SK-N-SH (cell line): ENCODE measurements around the gene NIT2. TPM values are rescaled to one million over a fixed set of nuclear protein-coding genes. Genes with fewer than 3 reads are reported as not detected.

ENCODE experiments used
- CTCF ChIA-PET: fragments of 300-600, 350-600 bp; formaldehyde crosslinking; extraction: SDS; loops from one replicate; lab custom pipeline; 2021; lab: Yijun Ruan, JAX
- POLR2A ChIA-PET: fragments of 350-600 bp; sonication (Branson Sonifier 250); formaldehyde crosslinking; extraction: SDS; loops from one replicate; lab custom pipeline; 2020; ENCODE audit warnings: antibody characterized with exemption, inconsistent platforms; lab: Yijun Ruan, JAX
- DNase-seq: peaks from one replicate; pipeline ENCODE4 v3.0.0; 2012
- H2AFZ ChIP-seq: fragments of 200-600 bp; sonication (generic); 2 replicates; pipeline ENCODE4 v1.8.1; 2016; ENCODE audit warnings: antibody characterized with exemption, mild to moderate bottlenecking, low read depth
- H3F3A ChIP-seq: fragments of 200-600 bp; sonication (generic); replicated peaks from 2 replicates; pipeline ENCODE3; 2016; ENCODE audit warnings: antibody characterized with exemption, mild to moderate bottlenecking; ENCODE audit not compliant: insufficient read depth
- H3K27ac ChIP-seq, 2 experiments: fragments of 200-500 bp in 1 of 2; fragments of 200-600 bp in 1 of 2; sonication (Bioruptor generic) in 1 of 2; sonication (generic), shearing (Covaris generic) in 1 of 2; 2 replicates each; pipeline versions ENCODE4 v1.5.1 to v1.6.1; 2014 to 2016; ENCODE audit warnings: low read depth in 2 of 2, inconsistent platforms in 1 of 2, low read length in 1 of 2, mild to moderate bottlenecking in 1 of 2, mixed read lengths in 1 of 2
- H3K27me3 ChIP-seq: fragments of 200-600 bp; sonication (generic), shearing (Covaris generic); 2 replicates; pipeline ENCODE4 v1.6.1; 2016; ENCODE audit warnings: mixed run types; ENCODE audit not compliant: insufficient read depth
- H3K36me3 ChIP-seq, 2 experiments: fragments of 200-500 bp in 1 of 2; fragments of 200-600 bp in 1 of 2; sonication (Bioruptor generic) in 1 of 2; sonication (generic) in 1 of 2; replicated peaks in 1 of 2; 2 replicates each; pipeline versions ENCODE3 to v1.5.1; 2014 to 2016; ENCODE audit warnings: low read length in 1 of 2, mild to moderate bottlenecking in 1 of 2; ENCODE audit not compliant: insufficient read depth in 2 of 2, control insufficient read depth in 1 of 2
- H3K4me1 ChIP-seq, 2 experiments: fragments of 200-500 bp in 1 of 2; fragments of 200-600 bp in 1 of 2; sonication (Bioruptor generic) in 1 of 2; sonication (generic), shearing (Covaris generic) in 1 of 2; 2 replicates each; pipeline versions ENCODE4 v1.5.1 to v1.6.1; 2014 to 2016; ENCODE audit warnings: low read depth in 1 of 2, low read length in 1 of 2, mixed run types in 1 of 2; ENCODE audit not compliant: insufficient read depth in 2 of 2, control insufficient read depth in 1 of 2
- H3K4me2 ChIP-seq: fragments of 200-600 bp; sonication (generic), shearing (Covaris generic); 2 replicates; pipeline ENCODE4 v1.6.1; 2017; ENCODE audit warnings: mixed run types
- H3K4me3 ChIP-seq, 2 experiments: fragments of 200-500 bp in 1 of 2; fragments of 200-600 bp in 1 of 2; sonication (Bioruptor generic) in 1 of 2; sonication (generic), shearing (Covaris generic) in 1 of 2; 2 replicates each; pipeline versions ENCODE4 v1.5.1 to v1.8.1; 2014 to 2016; ENCODE audit warnings: low read depth in 2 of 2, inconsistent platforms in 1 of 2, low read length in 1 of 2, mild to moderate bottlenecking in 1 of 2, mixed read lengths in 1 of 2, moderate library complexity in 1 of 2
- H3K79me2 ChIP-seq: fragments of 200-600 bp; sonication (generic); 2 replicates; pipeline ENCODE4 v1.8.1; 2017; ENCODE audit warnings: mild to moderate bottlenecking; ENCODE audit not compliant: insufficient read depth
- H3K9ac ChIP-seq: fragments of 200-600 bp; sonication (generic); 2 replicates; pipeline ENCODE4 v1.6.1; 2017; ENCODE audit warnings: mixed run types
- H3K9me2 ChIP-seq: fragments of 200-600 bp; sonication (generic); 2 replicates; pipeline ENCODE4 v1.6.1; 2017; ENCODE audit warnings: mixed run types
- H3K9me3 ChIP-seq: fragments of 200-600 bp; sonication (generic); 2 replicates; pipeline ENCODE4 v1.6.1; 2017; ENCODE audit warnings: mixed run types, mild to moderate bottlenecking, moderate library complexity
- H4K20me1 ChIP-seq: fragments of 200-600 bp; sonication (generic); 2 replicates; pipeline ENCODE4 v1.6.1; 2017; ENCODE audit warnings: mild to moderate bottlenecking, mixed run types; ENCODE audit not compliant: insufficient read depth
- CHD2 ChIP-seq: fragments of 150-350 bp; IDR thresholded peaks from 2 replicates; pipeline ENCODE4 v1.6.1; 2018; ENCODE audit warnings: low read length; ENCODE audit not compliant: partially characterized antibody
- EZH2phosphoT487 ChIP-seq: fragments of 200-600 bp; sonication (generic); IDR thresholded peaks from 2 replicates; pipeline ENCODE4 v1.6.1; 2017; ENCODE audit warnings: low read depth, mixed run types, mild to moderate bottlenecking, antibody characterized with exemption, moderate library complexity, borderline replicate concordance
- FOXM1 ChIP-seq: IDR thresholded peaks from 2 replicates; pipeline ENCODE4 v1.4.0; 2012; ENCODE audit warnings: low read depth, mild to moderate bottlenecking
- GABPA ChIP-seq: IDR thresholded peaks from 2 replicates; pipeline ENCODE4 v1.4.0; 2012; ENCODE audit warnings: low read depth, mild to moderate bottlenecking
- JUND ChIP-seq: IDR thresholded peaks from 2 replicates; pipeline ENCODE4 v1.4.0; 2012
- MAX ChIP-seq: IDR thresholded peaks from 2 replicates; pipeline ENCODE4 v1.4.0; 2012; ENCODE audit warnings: low read depth
- MEF2A ChIP-seq: IDR thresholded peaks from 2 replicates; pipeline ENCODE4 v1.4.0; 2012; ENCODE audit warnings: low read depth, borderline replicate concordance
- MXI1 ChIP-seq: IDR thresholded peaks from 2 replicates; pipeline ENCODE4 v1.6.1; 2012; ENCODE audit warnings: mild to moderate bottlenecking, low read depth, low read length, improper control_type of control experiment
- NFIC ChIP-seq: IDR thresholded peaks from 2 replicates; pipeline ENCODE4 v1.4.0; 2012; ENCODE audit warnings: borderline replicate concordance
- POLR2AphosphoS5 ChIP-seq: IDR thresholded peaks from 2 replicates; pipeline ENCODE4 v1.6.1; 2012; ENCODE audit warnings: low read depth, low read length
- RAD21 ChIP-seq: IDR thresholded peaks from 2 replicates; pipeline ENCODE4 v1.6.1; 2012; ENCODE audit warnings: mild to moderate bottlenecking, low read length
- RCOR1 ChIP-seq: fragments of 150-350 bp; IDR thresholded peaks from 2 replicates; pipeline ENCODE4 v1.6.1; 2017; ENCODE audit warnings: antibody characterized with exemption, low read length
- TAF1 ChIP-seq: IDR thresholded peaks from 2 replicates; pipeline ENCODE4 v1.6.1; 2012; ENCODE audit warnings: low read depth, mild to moderate bottlenecking, low read length, moderate library complexity, borderline replicate concordance
- TCF12 ChIP-seq: IDR thresholded peaks from 2 replicates; pipeline ENCODE4 v1.4.0; 2012
- TEAD4 ChIP-seq: IDR thresholded peaks from 2 replicates; pipeline ENCODE4 v1.4.0; 2012; ENCODE audit warnings: mild to moderate bottlenecking, borderline replicate concordance; ENCODE audit not compliant: insufficient read depth
- USF1 ChIP-seq: IDR thresholded peaks from 2 replicates; pipeline ENCODE4 v1.4.0; 2012; ENCODE audit warnings: low read depth, borderline replicate concordance
- WGBS: methylation state at CpG from one replicate; pipeline ENCODE4 v1.1.6; 2017; ENCODE audit warnings: low lambda C conversion rate; 5-methylcytosine and 5-hydroxymethylcytosine counted together
- polyA plus RNA-seq, 3 experiments: library from polyadenylated mRNA; depleted of rRNA; stranded (reverse); fragments of >200 nt; gene quantifications; 2 replicates each; pipeline ENCODE4 v1.2.3, GENCODE V29; 2012
- TF ChIP-seq, protein P1 (sequence below): fragments of 150-350 bp; IDR thresholded peaks from 2 replicates; pipeline ENCODE4 v1.6.1; 2016; ENCODE audit warnings: mild to moderate bottlenecking, low read depth, low read length
- TF ChIP-seq, protein P2 (sequence below): IDR thresholded peaks from 2 replicates; pipeline ENCODE4 v1.6.1; 2012; ENCODE audit warnings: mild to moderate bottlenecking, low read depth, low read length, moderate library complexity

Gene NIT2
- polyA plus RNA-seq, 1 of the 3 experiments (the other 2 are of a cell fraction): 28.6 TPM

GRCh38 chr3:100352296-100353231, 18.0 kb downstream of the NIT2 start:
- Histone ChIP-seq H3K27me3 (no peaks in the 10 kb centered on the region), H3K9me2 (no peaks in the 10 kb centered on the region), H3K4me2 (no peak overlapping the region), H3K9ac (no peak overlapping the region), H3K4me3 (no peak overlapping the region), H3F3A (no peaks in the 10 kb centered on the region), H3K79me2 (no peaks in the 10 kb centered on the region), H3K36me3 (peaks cover 49 to 65% of the 10 kb centered on the region in 2 experiments), H2AFZ (no peak overlapping the region), H3K9me3 (no peaks in the 10 kb centered on the region), H3K4me1 (no peaks in the 10 kb centered on the region; a peak in 1 of 4 replicates), H4K20me1 (no peaks in the 10 kb centered on the region), H3K27ac (no peak overlapping the region)
- TF ChIP-seq POLR2AphosphoS5 (no peak), EZH2phosphoT487 (no peak), MXI1 (no peak), CHD2 (no peak), RAD21 (no peak), MAX (no peak), GABPA (no peak), MEF2A (no peak), USF1 (no peak), TEAD4 (no peak), FOXM1 (no peak), NFIC (no peak), TCF12 (no peak), RCOR1 (no peak), TAF1 (no peak), JUND (no peak)
- TF ChIP-seq, protein P1, sequence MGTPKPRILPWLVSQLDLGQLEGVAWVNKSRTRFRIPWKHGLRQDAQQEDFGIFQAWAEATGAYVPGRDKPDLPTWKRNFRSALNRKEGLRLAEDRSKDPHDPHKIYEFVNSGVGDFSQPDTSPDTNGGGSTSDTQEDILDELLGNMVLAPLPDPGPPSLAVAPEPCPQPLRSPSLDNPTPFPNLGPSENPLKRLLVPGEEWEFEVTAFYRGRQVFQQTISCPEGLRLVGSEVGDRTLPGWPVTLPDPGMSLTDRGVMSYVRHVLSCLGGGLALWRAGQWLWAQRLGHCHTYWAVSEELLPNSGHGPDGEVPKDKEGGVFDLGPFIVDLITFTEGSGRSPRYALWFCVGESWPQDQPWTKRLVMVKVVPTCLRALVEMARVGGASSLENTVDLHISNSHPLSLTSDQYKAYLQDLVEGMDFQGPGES: no peak
- TF ChIP-seq, protein P2, sequence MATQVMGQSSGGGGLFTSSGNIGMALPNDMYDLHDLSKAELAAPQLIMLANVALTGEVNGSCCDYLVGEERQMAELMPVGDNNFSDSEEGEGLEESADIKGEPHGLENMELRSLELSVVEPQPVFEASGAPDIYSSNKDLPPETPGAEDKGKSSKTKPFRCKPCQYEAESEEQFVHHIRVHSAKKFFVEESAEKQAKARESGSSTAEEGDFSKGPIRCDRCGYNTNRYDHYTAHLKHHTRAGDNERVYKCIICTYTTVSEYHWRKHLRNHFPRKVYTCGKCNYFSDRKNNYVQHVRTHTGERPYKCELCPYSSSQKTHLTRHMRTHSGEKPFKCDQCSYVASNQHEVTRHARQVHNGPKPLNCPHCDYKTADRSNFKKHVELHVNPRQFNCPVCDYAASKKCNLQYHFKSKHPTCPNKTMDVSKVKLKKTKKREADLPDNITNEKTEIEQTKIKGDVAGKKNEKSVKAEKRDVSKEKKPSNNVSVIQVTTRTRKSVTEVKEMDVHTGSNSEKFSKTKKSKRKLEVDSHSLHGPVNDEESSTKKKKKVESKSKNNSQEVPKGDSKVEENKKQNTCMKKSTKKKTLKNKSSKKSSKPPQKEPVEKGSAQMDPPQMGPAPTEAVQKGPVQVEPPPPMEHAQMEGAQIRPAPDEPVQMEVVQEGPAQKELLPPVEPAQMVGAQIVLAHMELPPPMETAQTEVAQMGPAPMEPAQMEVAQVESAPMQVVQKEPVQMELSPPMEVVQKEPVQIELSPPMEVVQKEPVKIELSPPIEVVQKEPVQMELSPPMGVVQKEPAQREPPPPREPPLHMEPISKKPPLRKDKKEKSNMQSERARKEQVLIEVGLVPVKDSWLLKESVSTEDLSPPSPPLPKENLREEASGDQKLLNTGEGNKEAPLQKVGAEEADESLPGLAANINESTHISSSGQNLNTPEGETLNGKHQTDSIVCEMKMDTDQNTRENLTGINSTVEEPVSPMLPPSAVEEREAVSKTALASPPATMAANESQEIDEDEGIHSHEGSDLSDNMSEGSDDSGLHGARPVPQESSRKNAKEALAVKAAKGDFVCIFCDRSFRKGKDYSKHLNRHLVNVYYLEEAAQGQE: no peak
- DNase-seq: no peak
- WGBS: 94% methylated on average over 10 of the region's 10 CpGs
- ChIA-PET CTCF (no interaction called here), POLR2A (no interaction called here)
